ENCODE results near the gene MAP3K2.

Gene MAP3K2

GRCh38 chr2:127280693-127281092 lies 107.1 kb downstream of the MAP3K2 start:
- no peak for DNase-seq

GRCh38 chr2:127279781-127280180 lies 108.0 kb downstream of the MAP3K2 start:
- DNase-seq = no peak

GRCh38 chr2:127278959-127279358 lies 108.8 kb downstream of the MAP3K2 start:
- no peak for DNase-seq

GRCh38 chr2:127277028-127277427 lies 110.7 kb downstream of the MAP3K2 start:
- no peak for DNase-seq

GRCh38 chr2:127275789-127276188 lies 112.0 kb downstream of the MAP3K2 start:
- no peak for DNase-seq

- DNase-seq = no peak
Observed at GRCh38 chr2:127275356-127275755, 112.4 kb downstream of the MAP3K2 start.

- no peak for DNase-seq
Observed at GRCh38 chr2:127270663-127271062, 117.1 kb downstream of the MAP3K2 start.

GRCh38 chr2:127261804-127262406 lies 125.9 kb downstream of the MAP3K2 start:
- DNase-seq = no peak

GRCh38 chr2:127259355-127259754 lies 128.4 kb downstream of the MAP3K2 start:
- no peak for DNase-seq

GRCh38 chr2:127256866-127257265 lies 130.9 kb downstream of the MAP3K2 start:
- DNase-seq = no peak

GRCh38 chr2:127256381-127256780 lies 131.4 kb downstream of the MAP3K2 start:
- no peak for DNase-seq

GRCh38 chr2:127255721-127256120 lies 132.1 kb downstream of the MAP3K2 start:
- DNase-seq = no peak

GRCh38 chr2:127255146-127255545 lies 132.6 kb downstream of the MAP3K2 start:
- no peak for DNase-seq

- DNase-seq = no peak
Observed at GRCh38 chr2:127254386-127254981, 133.3 kb downstream of the MAP3K2 start.
